ENCODE results near the gene PTPRQ.

PTPRQ gene

DNA sequence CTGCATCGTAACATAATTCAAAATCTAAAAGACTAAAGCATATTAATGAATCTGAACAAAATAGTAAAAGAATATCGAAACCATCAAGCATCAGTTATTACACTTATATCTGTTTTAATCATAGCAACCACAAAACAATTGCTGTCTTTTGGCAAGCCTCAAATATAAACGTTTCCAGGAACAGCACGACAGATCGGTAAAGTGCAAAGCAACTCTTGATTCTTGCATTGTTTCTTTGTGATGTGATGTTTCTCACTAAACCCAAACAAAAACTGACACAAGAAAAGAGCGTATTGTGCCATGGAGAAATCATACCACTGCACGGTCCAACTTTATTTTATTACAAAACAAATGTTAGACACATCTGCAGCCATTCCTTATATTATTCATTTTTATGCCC is 254.2 kb downstream of the PTPRQ start:
- TF ChIP-seq, protein P1, sequence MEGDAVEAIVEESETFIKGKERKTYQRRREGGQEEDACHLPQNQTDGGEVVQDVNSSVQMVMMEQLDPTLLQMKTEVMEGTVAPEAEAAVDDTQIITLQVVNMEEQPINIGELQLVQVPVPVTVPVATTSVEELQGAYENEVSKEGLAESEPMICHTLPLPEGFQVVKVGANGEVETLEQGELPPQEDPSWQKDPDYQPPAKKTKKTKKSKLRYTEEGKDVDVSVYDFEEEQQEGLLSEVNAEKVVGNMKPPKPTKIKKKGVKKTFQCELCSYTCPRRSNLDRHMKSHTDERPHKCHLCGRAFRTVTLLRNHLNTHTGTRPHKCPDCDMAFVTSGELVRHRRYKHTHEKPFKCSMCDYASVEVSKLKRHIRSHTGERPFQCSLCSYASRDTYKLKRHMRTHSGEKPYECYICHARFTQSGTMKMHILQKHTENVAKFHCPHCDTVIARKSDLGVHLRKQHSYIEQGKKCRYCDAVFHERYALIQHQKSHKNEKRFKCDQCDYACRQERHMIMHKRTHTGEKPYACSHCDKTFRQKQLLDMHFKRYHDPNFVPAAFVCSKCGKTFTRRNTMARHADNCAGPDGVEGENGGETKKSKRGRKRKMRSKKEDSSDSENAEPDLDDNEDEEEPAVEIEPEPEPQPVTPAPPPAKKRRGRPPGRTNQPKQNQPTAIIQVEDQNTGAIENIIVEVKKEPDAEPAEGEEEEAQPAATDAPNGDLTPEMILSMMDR (IDR thresholded peaks at IDR 0.05; ENCODE audit: low read length), result no peak
- TF ChIP-seq EZH2 (optimal IDR thresholded peaks at IDR 0.05; ENCODE audit: low read depth, low read length), result no peak
- TF ChIP-seq EZH2phosphoT487 (IDR thresholded peaks at IDR 0.05; ENCODE audit: low read length), result no peak
- H3F3A ChIP-seq (ENCODE audit: insufficient read depth, low read length), result peaks cover 11% of the 10 kb centered on the region

DNA sequence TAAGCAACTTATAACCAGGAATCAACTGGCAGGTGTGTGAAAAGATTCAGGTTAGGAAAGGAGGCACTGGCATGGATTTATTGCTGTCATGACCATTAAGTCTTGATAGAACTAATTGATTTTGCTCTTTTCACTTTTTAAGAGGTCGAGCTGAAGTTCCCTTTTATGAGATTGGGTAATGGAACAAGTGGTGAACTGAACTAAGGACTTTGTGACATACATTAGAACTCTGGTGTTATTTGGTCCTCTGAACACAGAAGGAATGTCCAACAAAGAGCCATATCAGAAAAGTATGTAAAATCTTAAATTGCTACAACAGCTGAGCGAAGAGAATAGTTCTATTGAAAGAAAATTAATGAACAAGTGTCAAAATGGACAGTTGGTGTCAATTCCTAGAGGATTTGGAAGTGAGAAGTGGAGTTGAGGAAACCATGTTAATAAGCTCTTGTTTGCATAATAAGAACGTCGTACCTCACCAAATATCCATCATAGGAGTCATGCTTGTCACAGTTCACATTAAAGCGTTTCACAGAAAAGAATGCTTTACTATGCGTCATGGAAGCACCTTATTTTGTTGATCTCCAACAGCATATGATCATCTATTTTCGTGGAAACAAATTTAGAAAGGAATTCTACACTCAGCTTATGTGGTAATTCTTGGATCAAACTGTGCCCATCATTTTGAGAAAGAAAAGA is 255.0 kb downstream of the PTPRQ start:
- Histone ChIP-seq H3K4me1 (ENCODE audit: low read length) (peaks cover 10% of the 10 kb centered on the region), H3K4me2 (ENCODE audit: low read depth, low read length) (no peak overlapping the region), H3K9me3 (replicated peaks; ENCODE audit: insufficient read depth, low read length) (no peaks in the 10 kb centered on the region), H3K27ac (ENCODE audit: low read length) (no peak overlapping the region), H3K79me2 (ENCODE audit: low read length) (no peaks in the 10 kb centered on the region), H4K20me1 (ENCODE audit: insufficient read depth, low read length) (no peaks in the 10 kb centered on the region), H3K4me3 (ENCODE audit: low read length) (no peak overlapping the region), H3K9me2 (replicated peaks; ENCODE audit: insufficient read depth, low read length) (no peaks in the 10 kb centered on the region), H3F3A (ENCODE audit: insufficient read depth, low read length) (peaks cover 18% of the 10 kb centered on the region), H3K36me3 (replicated peaks; ENCODE audit: insufficient read depth, low read length) (no peaks in the 10 kb centered on the region), H3K9ac (ENCODE audit: low read length) (no peak overlapping the region), H3K27me3 (replicated peaks; ENCODE audit: insufficient read depth, low read length) (no peaks in the 10 kb centered on the region), H2AFZ (ENCODE audit: low read length) (no peak overlapping the region)
- no peak for DNase-seq
- TF ChIP-seq EZH2 (optimal IDR thresholded peaks at IDR 0.05; ENCODE audit: low read depth, low read length) (no peak), EZH2phosphoT487 (IDR thresholded peaks at IDR 0.05; ENCODE audit: low read length) (no peak)
- TF ChIP-seq, protein P1 (IDR thresholded peaks at IDR 0.05; ENCODE audit: low read length), result no peak

More for the DNA sequence above, 254.2 kb downstream of the PTPRQ start:
- H3K9ac ChIP-seq (ENCODE audit: low read length), result no peak overlapping the region
- no peak overlapping the region for H3K4me3 ChIP-seq (ENCODE audit: low read length)
- no peaks in the 10 kb centered on the region for H3K9me3 ChIP-seq (replicated peaks; ENCODE audit: insufficient read depth, low read length)
- no peaks in the 10 kb centered on the region for H3K27me3 ChIP-seq (replicated peaks; ENCODE audit: insufficient read depth, low read length)
- H3K4me1 ChIP-seq (ENCODE audit: low read length), result peaks cover 3% of the 10 kb centered on the region; the same call in 1 of the 2 replicates
- H3K4me2 ChIP-seq (ENCODE audit: low read depth, low read length), result no peak overlapping the region
- H3K27ac ChIP-seq (ENCODE audit: low read length), result no peak overlapping the region
- H3K9me2 ChIP-seq (replicated peaks; ENCODE audit: insufficient read depth, low read length), result no peaks in the 10 kb centered on the region
- no peaks in the 10 kb centered on the region for H4K20me1 ChIP-seq (ENCODE audit: insufficient read depth, low read length)
- no peak overlapping the region for H2AFZ ChIP-seq (ENCODE audit: low read length)
- no peak for DNase-seq
- H3K79me2 ChIP-seq (ENCODE audit: low read length), result no peaks in the 10 kb centered on the region
- no peaks in the 10 kb centered on the region for H3K36me3 ChIP-seq (replicated peaks; ENCODE audit: insufficient read depth, low read length)

DNA sequence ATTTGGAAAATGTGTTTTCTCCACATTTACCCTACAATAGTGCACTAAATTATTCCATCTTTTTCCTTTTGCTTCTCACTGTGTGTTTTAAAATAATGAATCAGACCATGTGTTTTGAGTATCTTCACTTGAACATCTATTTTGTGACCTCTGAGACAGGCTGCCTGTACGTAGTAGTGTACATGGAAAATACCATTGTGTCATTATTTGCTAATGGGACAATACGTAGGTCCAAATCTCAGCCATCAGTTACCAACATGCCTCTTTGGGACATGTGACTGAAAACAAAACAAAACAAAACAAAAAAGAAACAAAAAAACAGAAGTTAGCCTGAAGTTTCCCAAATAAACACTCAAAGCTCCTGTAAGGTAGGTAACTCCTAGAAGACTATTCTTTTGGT is 256.3 kb downstream of the PTPRQ start:
- H3K4me1 ChIP-seq (ENCODE audit: low read length), result peaks cover 13% of the 10 kb centered on the region
- H2AFZ ChIP-seq (ENCODE audit: low read length), result no peak overlapping the region
- H3K36me3 ChIP-seq (replicated peaks; ENCODE audit: insufficient read depth, low read length), result no peaks in the 10 kb centered on the region
- H3K27ac ChIP-seq (ENCODE audit: low read length), result no peak overlapping the region
- H3K9ac ChIP-seq (ENCODE audit: low read length), result no peak overlapping the region
- H3K4me2 ChIP-seq (ENCODE audit: low read depth, low read length), result no peak overlapping the region
- H3K27me3 ChIP-seq (replicated peaks; ENCODE audit: insufficient read depth, low read length), result no peaks in the 10 kb centered on the region
- no peak for DNase-seq
- TF ChIP-seq EZH2phosphoT487 (IDR thresholded peaks at IDR 0.05; ENCODE audit: low read length), result no peak
- H3K9me2 ChIP-seq (replicated peaks; ENCODE audit: insufficient read depth, low read length), result no peaks in the 10 kb centered on the region
- peaks cover 18% of the 10 kb centered on the region for H3F3A ChIP-seq (ENCODE audit: insufficient read depth, low read length)
- H4K20me1 ChIP-seq (ENCODE audit: insufficient read depth, low read length), result no peaks in the 10 kb centered on the region
- H3K4me3 ChIP-seq (ENCODE audit: low read length), result no peak overlapping the region
- no peaks in the 10 kb centered on the region for H3K79me2 ChIP-seq (ENCODE audit: low read length)
- H3K9me3 ChIP-seq (replicated peaks; ENCODE audit: insufficient read depth, low read length), result no peaks in the 10 kb centered on the region

DNA sequence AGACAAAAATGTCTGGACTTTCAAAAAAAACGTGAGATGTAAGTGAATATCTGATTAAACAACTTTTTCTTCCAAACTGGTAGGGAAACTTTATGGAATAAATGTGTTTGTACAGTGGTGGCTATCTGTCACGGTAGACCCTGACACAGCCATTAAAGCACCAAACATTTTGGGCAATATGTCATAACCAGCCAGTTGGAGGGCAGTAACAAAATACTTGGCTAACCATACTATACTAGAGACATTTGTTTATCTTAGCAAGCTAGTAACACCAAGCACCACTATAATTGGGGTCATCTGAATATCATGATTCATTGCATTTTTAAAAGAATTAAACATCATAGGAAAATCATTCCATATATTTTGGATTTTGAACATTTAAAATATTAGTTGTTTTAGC is 257.4 kb downstream of the PTPRQ start:
- TF ChIP-seq, protein P1 (IDR thresholded peaks at IDR 0.05; ENCODE audit: low read length), result no peak
- Histone ChIP-seq H3K9me3 (replicated peaks; ENCODE audit: insufficient read depth, low read length) (no peaks in the 10 kb centered on the region), H3K79me2 (ENCODE audit: low read length) (no peaks in the 10 kb centered on the region), H3K4me3 (ENCODE audit: low read length) (no peak overlapping the region), H2AFZ (ENCODE audit: low read length) (no peak overlapping the region), H3K9me2 (replicated peaks; ENCODE audit: insufficient read depth, low read length) (no peaks in the 10 kb centered on the region), H3K36me3 (replicated peaks; ENCODE audit: insufficient read depth, low read length) (no peaks in the 10 kb centered on the region), H3K4me1 (ENCODE audit: low read length) (peaks cover 13% of the 10 kb centered on the region), H3K9ac (ENCODE audit: low read length) (no peak overlapping the region), H3K4me2 (ENCODE audit: low read depth, low read length) (no peak overlapping the region), H3K27ac (ENCODE audit: low read length) (no peak overlapping the region), H3F3A (ENCODE audit: insufficient read depth, low read length) (peaks cover 18% of the 10 kb centered on the region), H3K27me3 (replicated peaks; ENCODE audit: insufficient read depth, low read length) (no peaks in the 10 kb centered on the region), H4K20me1 (ENCODE audit: insufficient read depth, low read length) (no peaks in the 10 kb centered on the region)
- no peak for DNase-seq

Measured in MM.1S (cell line).